GM21367 (cell line): ENCODE measurements around the gene CYCS.
"Not testable (repeated sequence)": the region's sequence is repeated elsewhere in the genome, so short reads cannot be mapped to it uniquely, and the experiment has no call there.

Source experiments
- ATAC-seq: cut with Tn5 transposase; IDR thresholded peaks from one replicate; pipeline ENCODE4 v1.9.1; 2021; ENCODE audit not compliant: unreplicated experiment

Gene CYCS

DNA sequence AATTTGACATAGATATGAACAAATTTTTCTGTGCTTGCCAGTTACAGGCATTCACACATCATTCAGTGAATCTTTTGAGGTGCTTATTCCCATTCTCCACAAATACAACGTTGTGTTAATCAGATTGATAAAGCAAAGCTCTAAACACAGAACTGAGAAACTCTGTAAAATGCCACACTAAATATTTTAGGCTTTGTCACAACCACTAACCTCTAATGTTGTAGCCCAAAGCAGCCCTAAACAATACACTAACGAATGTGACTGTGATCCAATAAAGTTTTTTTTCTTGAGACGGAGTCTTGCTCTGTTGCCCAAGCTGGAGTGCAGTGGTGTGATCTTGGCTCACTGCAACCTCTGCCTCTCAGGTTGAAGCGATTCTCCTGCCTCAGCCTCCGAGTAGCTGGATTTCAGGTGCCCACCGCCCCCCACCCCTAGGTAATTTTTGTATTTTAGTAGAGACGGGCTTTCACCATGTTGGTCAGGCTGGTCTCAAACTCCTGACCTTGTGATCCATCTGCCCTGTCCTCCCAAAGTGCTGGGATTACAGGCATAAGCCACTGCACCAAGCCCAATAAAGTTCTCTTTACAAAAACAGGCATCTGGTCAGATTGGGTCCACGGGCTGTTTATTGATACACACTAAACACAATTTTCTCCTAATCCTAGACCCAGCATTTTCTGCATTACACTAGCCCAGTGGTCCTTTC lies 6.9 kb downstream of the CYCS start:
- ATAC-seq: peak; percentile 21

DNA sequence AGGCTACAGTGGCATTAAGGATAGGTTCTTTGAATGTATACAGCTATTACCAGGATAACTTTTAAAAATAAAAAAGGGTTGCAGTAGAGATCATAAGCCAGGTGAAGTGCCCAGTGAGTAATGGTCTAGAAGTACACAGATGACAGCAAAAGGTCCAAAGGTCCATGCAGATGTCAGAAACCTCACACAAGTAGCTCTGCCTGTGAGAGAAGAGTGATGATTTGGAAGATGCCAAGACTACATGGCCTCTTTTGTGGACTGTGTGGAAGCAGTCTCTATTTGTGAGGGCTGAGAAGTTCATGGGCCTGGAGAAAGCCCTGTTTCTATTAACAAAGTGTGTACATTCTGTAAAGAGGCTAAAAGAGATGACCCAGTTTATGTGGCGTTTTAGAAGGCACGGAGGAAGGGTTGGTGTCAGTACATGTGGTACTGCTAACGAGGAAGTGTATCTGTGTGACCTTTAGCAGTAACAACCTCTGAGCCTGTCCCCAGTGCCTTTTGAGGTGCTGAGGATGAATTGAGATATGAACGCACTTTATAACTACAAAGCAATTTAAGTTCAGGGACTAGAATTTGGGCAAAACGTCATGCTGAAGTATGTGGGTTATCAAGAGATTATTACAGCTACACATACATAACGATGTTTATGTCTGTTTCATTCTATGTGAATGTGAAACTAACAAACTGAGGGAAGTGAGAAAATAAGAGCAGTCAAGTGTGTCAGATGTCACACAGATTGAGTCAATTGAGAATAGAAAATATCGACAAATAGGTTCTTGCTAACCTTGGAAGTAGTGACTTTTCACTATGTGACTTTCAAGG lies 7.6 kb downstream of the CYCS start:
- peak; percentile 80 for ATAC-seq

DNA sequence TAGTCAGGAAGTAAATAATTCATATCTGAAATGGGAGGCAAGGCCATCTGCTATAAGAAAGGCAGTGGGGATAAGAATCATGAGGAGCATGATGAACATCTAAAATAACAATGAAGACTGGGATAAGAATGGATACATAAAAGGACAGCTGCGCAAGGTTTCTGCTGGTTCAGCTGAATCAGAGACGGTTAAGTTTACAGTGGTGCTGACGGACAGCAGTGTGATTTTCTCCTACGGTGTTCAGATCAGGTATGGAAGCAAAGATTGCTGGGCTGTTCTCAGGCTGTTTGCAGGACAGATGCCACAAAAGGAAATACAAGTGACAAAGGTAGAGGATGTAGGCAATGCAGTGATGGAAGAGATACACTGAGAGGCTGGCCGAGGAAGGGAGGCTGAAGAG lies 8.4 kb downstream of the CYCS start:
- ATAC-seq: no peak

DNA sequence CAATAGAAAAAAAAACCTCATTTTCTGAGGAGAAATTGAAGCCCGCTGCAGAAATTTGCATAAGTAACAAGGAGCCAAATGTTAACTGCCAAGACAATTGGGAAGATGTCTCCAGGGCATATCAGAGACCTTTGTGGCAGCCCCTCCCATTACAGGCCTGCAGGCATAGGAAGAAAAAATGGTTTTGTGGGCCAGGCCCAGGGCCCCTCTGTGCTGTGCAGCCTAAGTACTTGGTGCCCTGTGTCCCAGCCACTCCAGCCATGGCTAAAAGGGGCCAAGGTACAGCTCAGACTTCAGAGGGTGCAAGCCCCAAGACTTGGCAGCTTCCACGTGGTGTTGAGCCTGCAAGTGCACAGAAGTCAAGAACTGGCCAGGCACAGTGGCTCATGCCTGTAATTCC lies 14.5 kb downstream of the CYCS start:
- ATAC-seq: not testable (repeated sequence)

DNA sequence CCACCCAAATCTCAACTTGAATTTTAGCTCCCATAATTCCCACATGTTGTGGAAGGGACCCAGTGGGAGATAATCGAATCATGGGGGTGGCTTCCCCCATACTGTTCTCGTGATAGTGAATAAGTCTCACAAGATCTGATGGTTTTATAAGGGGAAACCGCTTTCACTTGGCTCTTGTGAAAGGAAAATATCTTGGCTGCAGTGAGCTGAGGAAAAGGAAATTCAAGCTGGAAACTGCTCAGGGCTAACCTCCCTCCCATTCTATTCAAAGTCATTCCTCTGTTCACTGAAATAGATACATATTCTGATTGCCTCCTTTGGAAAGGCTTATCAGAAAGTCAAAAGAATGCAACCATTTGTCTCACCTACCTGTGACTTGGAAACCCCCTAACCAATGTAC lies 15.8 kb downstream of the CYCS start:
- ATAC-seq: no peak

DNA sequence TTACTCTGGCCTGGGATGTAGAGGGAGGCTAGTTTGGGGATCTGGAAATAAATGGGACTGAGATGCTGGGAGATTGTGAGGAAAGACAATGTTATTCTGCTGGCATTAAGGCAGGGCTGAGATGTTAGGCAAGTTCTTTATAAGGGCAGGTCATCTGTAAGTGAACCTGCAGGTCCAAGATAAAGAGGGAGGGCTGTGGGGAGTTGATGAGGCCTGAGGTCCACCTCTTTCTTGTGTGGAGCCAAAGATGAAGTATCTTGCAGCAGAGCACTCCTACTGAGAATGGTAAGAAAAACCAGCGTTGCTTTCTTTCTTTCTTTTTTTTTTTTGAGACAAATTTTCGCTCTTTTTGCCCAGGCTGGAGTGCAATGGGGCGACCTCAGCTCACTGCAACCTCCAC lies 19.1 kb downstream of the CYCS start:
- ATAC-seq: no peak

DNA sequence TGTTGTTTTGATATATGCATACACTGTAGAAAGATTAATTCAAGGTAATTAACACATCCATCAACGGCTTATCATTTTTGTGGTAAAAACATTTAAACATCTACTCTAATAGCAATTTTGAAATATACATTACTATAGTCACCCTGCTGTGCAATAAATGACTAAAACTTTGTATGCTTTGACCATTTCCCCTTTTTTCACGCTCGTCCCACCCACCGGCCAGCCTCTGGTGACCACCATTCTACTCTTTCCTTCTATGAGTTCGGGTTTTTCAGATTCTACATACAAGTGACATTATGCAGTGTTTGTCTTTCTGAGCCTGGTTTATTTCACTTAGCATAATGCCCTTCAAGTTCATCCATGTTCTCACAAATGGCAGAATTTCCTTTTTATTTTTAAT lies 21.3 kb downstream of the CYCS start:
- ATAC-seq: no peak

DNA sequence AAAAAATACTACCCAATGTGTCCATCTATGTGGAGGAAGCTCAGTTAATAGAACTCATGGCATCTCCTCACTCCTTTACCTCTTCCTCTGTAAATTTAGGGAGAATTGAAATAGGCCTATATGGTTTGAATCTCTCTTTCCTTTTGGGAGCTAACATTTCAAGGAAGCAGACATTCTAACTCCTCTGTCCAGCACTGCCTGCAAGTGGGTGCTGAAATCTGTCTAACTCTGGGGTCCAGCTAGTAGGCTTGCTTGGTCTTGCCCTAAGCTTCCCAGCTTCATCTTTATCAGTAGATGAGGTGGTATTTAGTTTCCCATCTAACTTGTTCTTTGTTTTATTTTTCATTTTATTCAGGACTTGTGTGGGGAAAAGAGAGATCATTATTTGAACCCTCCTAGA lies 23.2 kb downstream of the CYCS start:
- no peak for ATAC-seq

DNA sequence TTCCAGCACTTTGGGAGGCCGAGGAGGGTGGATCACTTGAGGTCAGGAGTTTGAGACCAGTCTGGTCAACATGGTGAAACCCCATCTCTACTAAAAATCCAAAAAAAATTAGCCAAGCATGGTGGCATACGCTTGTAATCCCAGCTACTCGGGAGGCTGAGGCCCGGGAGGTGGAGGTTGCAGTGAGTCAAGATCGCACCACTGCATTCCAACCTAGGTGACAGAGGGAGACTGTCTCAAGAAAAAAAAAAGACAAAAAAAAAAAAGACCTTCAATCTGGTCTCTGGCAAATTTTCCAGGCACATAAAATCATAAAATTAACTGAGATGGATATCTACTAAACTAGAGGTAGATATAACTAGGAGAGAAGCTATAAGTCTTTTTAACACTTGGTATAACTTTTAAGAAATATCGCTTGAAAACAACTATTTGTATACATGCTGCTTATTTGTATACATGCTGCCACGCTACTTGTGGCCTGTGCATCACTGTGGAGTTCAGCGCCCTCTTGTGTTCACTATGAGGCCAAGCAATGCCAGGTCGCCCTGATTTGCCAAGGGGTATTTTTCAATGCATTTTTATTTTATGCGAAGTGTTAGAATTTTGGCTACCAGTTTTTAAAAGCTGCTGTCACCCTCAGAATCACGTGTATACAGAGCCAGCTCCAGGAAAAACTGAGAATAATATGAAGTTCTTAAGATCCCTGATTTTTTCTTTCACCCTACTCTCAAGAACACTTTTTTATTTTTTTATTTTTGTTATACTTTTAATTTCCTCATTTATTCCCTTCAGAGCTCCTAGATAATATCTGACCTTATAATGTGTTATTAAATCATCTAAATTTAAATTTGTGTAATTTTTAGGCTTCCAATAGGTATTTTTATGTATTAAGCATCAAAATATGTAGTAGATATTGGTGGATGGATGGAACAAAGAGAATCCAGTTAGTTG lies 26.7 kb downstream of the CYCS start:
- ATAC-seq: peak; percentile 77

DNA sequence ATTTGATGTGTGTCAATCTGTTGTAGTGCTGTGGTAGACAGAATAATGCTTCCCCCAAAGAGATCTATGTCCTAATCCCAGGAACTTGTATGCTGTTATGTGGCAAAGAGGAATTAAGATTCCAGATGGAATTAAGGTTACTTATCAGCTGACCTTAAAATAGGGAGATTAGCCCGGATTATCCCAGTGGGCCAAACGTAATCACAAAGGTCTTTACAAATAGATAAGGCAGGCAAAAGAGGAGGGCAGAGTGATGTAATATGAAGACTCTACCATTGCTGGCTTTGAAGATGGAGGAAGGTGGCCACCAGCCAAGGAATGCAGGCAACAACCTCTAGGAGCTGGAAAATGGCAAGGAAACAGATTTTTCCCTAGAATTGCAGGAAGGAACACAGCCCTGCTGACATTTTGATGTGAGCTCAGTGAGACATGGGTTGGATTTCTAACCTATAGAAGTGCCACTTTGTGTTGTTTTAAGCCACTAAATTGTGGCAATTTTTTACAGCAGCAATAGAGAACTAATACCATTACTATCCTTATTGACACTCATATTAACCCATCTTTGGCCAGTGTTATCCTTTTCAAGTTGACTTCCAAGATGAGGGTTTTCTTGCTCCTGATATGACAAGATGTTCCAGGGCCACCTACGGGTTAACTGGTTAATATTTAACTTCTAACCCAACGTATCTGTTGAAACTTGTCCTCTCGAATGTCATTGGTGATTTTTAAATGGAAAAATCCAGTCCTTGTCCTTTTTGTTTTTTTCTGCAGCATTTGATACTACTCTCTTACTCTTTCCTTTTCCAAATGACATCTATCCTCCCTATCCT lies 29.3 kb downstream of the CYCS start:
- ATAC-seq: no peak

DNA sequence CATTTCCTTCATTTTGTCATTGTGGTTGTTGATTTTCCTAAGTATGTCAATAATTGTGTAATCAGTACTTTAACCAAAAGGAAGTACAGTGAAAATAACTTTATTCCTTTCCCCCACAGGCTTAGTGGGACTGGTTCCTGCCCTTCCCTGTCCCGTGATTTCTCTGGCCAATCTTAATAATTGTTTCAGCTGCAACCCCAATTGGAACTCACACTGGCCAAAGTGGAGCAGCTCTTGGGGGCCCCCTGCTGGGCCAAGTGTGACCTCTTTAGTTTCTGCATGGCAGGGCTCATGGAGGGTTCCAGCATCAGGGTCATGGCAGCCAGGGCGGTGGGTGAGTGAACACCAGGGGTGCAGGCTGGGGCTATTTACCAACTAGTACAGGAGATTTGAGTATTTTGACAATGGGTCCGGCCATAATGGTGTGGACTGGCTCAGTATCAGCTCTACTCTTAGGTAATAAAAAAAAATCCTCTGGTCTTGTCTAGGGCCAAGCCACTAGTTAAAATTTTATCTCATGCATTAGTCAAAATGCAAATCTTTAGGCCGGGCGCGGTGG lies 31.7 kb downstream of the CYCS start:
- peak; percentile 82 for ATAC-seq

DNA sequence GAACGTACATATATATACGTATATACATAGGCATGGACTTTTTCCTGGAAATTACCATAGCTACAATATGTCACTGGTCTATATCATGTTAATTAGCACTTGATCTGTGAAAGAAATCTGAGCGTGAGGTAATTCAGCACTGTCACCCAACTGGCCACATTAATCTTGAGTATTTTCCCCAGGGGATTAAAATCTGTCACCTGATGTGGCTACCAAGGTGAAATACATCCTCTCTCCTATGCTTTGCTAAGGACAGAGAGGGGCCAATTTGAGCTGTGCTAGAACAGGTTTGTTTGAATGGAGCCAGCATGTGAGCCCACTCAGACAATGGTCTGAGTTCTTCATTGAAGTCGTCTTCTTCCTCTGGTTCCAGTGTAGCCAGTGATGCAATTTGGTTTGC lies 33.3 kb downstream of the CYCS start:
- ATAC-seq: no peak

DNA sequence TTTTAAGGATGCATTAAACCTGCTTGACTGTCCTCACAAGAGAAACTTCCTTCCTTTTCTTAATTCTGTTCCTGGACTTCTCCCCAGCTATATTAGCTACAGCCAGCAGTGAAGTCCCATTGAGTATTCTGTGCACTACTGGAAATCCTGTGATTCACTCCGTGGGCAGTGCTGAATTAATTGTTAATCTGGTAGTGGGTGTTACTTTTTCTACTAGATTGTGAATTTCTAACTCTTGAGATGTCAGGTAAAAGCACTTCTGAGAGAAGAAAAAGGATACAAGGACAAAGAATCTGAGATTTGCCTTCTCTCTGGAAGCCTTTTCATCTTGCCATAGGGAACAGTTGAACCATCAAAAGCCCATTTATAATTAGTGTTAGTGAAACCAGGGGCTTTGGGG lies 33.9 kb downstream of the CYCS start:
- ATAC-seq: no peak

DNA sequence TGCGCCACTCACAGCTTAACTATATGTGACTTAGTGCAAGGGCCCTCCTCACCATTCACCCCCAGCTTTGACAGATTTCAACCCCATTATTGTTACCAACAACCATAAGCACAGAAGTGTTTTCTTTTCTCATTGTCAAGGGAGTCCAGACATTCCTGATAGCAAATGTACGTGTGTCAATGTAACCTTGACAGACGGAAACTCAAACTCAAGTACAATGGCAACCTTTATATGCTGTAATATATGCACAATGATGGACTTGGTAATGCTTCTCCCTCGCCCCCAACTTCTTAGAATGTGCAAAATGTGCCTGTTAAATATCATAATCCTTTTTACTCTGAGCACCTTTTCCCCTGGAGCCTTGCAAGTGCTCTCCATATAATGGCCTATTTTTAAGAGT lies 34.7 kb downstream of the CYCS start:
- ATAC-seq: no peak

DNA sequence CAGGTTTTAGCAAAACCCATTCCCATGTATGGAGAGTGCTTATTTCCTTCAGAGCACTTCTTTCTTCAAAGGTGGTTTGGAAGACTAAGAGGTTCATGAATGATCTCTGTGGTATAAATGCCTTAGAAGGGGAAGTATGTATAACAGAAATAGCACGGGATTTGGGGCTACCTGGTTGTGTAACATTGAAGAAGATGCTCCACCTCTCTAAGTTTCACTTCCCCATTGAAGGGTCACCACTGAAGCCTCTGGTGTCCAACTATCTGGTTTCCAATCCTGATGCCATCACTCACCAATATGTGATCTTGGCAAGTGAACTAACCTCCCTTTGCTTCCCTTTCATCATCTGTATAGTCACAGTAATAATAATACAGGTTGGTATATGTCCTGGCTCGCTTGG lies 37.2 kb downstream of the CYCS start:
- ATAC-seq: peak; percentile 95

DNA sequence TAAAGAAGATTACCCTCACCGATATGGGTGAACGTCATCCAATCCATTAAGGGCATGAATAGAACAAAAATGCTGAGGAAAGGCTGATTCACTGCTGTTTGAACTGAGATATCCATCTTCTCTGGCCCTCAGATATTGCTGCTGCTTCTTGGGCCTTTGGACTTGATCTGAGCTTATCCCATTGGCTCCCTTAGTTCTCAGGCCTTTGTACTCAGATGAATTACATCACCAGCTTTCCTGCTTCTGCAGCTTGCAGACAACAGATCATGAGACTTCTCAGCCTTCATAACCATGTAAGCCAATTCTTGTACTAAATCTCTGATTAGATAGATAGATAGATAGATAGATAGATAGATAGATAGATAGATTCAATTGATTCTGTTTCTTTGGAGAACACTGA lies 40.2 kb downstream of the CYCS start:
- no peak for ATAC-seq

DNA sequence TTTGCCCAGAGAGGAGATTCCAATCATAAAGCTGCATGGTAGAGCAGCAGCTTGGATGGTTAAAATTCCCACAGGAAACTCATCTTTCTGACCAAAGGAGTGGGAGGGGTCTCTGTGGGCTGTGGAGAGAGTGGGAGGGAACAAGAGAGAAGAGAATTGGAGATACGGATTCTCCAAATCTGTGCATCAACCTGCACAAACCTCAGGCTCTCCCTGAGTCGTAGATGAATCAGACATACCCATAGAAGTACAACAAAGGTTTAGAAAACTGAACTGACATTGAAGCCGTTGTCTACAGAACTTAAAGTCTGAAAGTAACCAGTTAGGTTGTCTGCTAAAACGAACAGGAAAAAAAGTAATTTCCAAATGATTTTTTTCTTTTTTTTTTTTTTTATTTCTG lies 41.9 kb downstream of the CYCS start:
- no peak for ATAC-seq

DNA sequence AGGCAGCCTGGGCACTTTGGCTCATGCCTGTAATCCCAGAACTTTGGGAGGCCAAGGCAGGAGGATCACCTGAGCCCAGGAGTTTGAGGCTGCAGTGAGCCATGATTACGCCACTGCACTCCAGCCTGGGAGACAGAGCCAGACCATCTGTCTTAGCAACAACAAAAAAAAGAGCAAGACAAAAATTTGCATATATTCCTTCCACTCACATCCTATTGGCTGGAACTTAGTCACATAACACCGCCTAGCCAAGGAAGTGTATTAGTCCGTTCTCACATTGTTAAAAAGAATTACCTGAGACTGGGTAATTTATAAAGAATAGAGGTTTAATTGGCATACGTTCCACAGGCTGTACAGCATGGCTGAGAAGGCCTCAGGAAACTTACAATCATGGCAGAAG lies 43.0 kb downstream of the CYCS start:
- ATAC-seq: not testable (repeated sequence)

DNA sequence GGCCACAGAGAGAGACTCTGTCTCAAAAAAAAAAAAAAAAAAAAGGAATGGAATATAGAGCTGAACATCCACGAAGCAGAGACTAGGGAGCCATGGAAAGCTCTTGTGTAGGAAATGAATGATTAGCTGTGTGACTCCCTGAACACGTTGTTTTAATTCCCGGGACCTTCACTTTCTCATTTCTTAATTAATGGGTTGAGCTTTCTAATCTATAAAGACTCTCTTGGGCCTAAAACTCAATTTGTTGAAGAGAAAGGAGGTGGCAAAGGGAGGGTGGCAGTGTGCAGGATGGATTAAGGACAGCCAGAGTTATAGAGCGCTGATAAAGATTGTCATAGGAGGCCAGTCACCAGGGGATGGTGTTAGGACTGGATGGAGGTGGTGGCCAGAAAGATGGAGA lies 48.0 kb downstream of the CYCS start:
- no peak for ATAC-seq

DNA sequence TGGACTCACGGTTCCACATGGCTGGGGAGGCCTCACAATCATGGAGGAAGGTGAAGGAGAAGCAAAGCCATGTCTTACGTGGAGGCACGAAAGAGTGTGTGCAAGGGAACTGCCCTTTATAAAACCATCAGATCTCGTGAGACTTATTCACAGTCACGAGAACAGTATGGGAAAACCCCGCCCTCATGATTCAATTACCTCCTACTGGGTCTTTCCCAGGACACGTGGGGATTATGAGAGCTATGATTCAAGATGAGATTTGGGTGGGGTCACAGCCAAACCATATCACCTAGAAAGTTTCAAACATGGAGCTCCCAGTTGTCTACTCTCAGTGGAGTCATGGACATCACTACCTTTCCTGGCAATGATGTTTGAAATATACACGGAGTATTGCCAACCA lies 49.6 kb downstream of the CYCS start:
- no peak for ATAC-seq
